Measurements from ENCODE around the gene CNTN5. TPM values are rescaled to one million over a fixed set of nuclear protein-coding genes. Genes with fewer than 3 reads are reported as not detected.

Gene CNTN5
- total and polyA plus RNA-seq, 10 of the 15 experiments (the other 5 are each of a cell fraction or from before 2014, with no cell fraction given) = 0.01 TPM; not detected in 9

GRCh38 chr11:99352642-99353041, 331.9 kb downstream of the CNTN5 start:
- no peak for FAIRE-seq
- POLR2A ChIA-PET = no interaction called here
- no peaks in the 10 kb centered on the region for H3K79me2 ChIP-seq (ENCODE audit: control insufficient read depth, insufficient read depth, low read length)
- CTCF ChIA-PET = no interaction called here
- no peak for ATAC-seq
- no peaks in the 10 kb centered on the region for H4K20me1 ChIP-seq (ENCODE audit: control insufficient read depth, insufficient read depth)
- no TSS peak for BruUV-seq (replicated peaks)
- H2AFZ ChIP-seq (ENCODE audit: control insufficient read depth, low read depth, low read length) = no peak overlapping the region
- no peaks in the 10 kb centered on the region for H3K27me3 ChIP-seq (replicated peaks in 1 of 2; ENCODE audit: control insufficient read depth in 2 of 2, insufficient read depth in 2 of 2, low read length in 1 of 2)
- 54% methylated on average over 5 of the region's 5 CpGs for WGBS (ENCODE audit: insufficient coverage, insufficient replicate concordance, low lambda C conversion rate, missing lambda C conversion rate)
- no peaks in the 10 kb centered on the region for H3K9me3 ChIP-seq (replicated peaks; ENCODE audit: control insufficient read depth, insufficient read depth, low read length)
- no peak overlapping the region for H3K4me2 ChIP-seq (ENCODE audit: control insufficient read depth, insufficient read depth)
- H3K27ac ChIP-seq (ENCODE audit: control insufficient read depth, insufficient read depth) = no peak overlapping the region
- TF ChIP-seq BCL3 (IDR thresholded peaks at IDR 0.05; ENCODE audit: borderline replicate concordance, insufficient read depth, low read depth, low read length, poor library complexity, severe bottlenecking) = no peak
- no peak for TF ChIP-seq RB1 (IDR thresholded peaks at IDR 0.05; ENCODE audit: borderline replicate concordance)
- TF ChIP-seq BHLHE40 (IDR thresholded peaks at IDR 0.05; ENCODE audit: borderline replicate concordance in 1 of 2, low read depth in 2 of 2, low read length in 1 of 2) = no peak
- TF ChIP-seq PAX5 (IDR thresholded peaks at IDR 0.05; ENCODE audit: borderline replicate concordance, low read depth, low read length) = no peak
- no peak for TF ChIP-seq STAT3 (IDR thresholded peaks at IDR 0.05; ENCODE audit: low read depth, low read length)
- TF ChIP-seq GABPA (IDR thresholded peaks at IDR 0.05; ENCODE audit: low read depth) = no peak
- TF ChIP-seq ZBTB33 (IDR thresholded peaks at IDR 0.05) = no peak
- no peak for TF ChIP-seq ZSCAN29 (IDR thresholded peaks at IDR 0.05)
- no peak for TF ChIP-seq SREBF1 (IDR thresholded peaks at IDR 0.05; ENCODE audit: low read length)
- no peak for TF ChIP-seq BCLAF1 (IDR thresholded peaks at IDR 0.05)
- intact Hi-C loops (cut with micrococcal nuclease; ENCODE audit: unreplicated experiment) (no loop called here), in situ Hi-C loops (cut with MboI) (no loop called here)
- no peak overlapping the region for H3K4me3 ChIP-seq
- RAD21 ChIA-PET (ENCODE audit: unreplicated experiment) = no interaction called here
- DNase-seq (ENCODE audit: low read depth, low spot score) = no peak
- SMC1A ChIA-PET (ENCODE audit: uncharacterized antibody, unreplicated experiment) = no interaction called here
- no peaks in the 10 kb centered on the region for H3K36me3 ChIP-seq (ENCODE audit: control insufficient read depth in 2 of 2, insufficient read depth in 2 of 2, low read length in 1 of 2)
- no peaks in the 10 kb centered on the region for H3K4me1 ChIP-seq (ENCODE audit: control insufficient read depth, insufficient read depth, low read length)
- no peak overlapping the region for H3K9ac ChIP-seq (ENCODE audit: control insufficient read depth, insufficient read depth, low read length)
